ENCODE data around the gene FXYD7.
A peak's percentile ranks its signal among the peaks of the same experiment; 100 is the strongest.

Gene FXYD7

DNA sequence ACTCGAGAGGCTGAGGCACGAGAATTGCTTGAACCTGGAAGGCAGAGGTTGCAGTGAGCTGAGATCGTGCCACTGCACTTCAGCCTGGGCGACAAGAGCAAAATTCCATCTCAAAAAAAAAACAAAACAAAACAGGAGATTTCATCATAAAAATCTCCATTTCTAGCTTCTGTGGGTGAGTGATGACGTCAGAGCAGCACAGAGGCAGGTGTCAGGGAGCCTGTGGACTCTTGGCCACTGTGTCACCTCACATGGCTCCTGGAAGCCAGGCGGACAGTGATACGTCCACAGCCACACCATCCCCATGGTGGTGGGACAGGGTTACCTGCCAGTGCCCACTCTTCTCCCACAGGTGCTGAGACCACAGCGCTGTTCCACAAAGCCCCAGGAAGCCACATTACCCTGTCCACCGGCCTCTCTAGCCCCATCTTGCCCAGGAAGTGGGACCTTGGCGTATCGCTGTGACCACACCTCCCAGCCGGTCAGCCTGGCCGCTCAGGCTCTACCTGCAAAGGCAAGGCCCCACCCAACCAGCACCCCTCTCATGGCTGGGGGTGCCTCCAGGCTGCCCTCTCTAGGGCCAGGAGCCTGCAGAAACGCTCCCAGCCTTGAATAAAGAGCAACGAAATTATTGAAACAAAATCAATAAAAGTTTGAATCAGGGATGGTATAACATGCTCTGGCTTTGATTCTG lies 29.9 kb upstream of the FXYD7 start:
- H3K4me3 ChIP-seq (ENCODE audit: low read depth, low read length), result no peak overlapping the region
- H3K27me3 ChIP-seq (ENCODE audit: control insufficient read depth, insufficient read depth, low read length), result no peaks in the 10 kb centered on the region; the same call in 1 of the 2 replicates
- no peaks in the 10 kb centered on the region for H3K9me3 ChIP-seq (ENCODE audit: control insufficient read depth, insufficient read depth, low read length)
- no peak overlapping the region for H3K9ac ChIP-seq (ENCODE audit: low read depth, low read length)
- no peaks in the 10 kb centered on the region for H3K36me3 ChIP-seq (ENCODE audit: control insufficient read depth, insufficient read depth, low read length)
- no peak overlapping the region for H3K27ac ChIP-seq (ENCODE audit: low read depth, low read length)
- H3K4me1 ChIP-seq (ENCODE audit: control insufficient read depth, insufficient read depth, low read length), result peaks cover 17% of the 10 kb centered on the region

- Histone ChIP-seq H3K4me1 (ENCODE audit: control insufficient read depth, insufficient read depth, low read length) (peaks cover 24% of the 10 kb centered on the region), H3K9ac (ENCODE audit: low read depth, low read length) (no peak overlapping the region), H3K9me3 (ENCODE audit: control insufficient read depth, insufficient read depth, low read length) (no peaks in the 10 kb centered on the region), H3K27me3 (ENCODE audit: control insufficient read depth, insufficient read depth, low read length) (no peaks in the 10 kb centered on the region; the same call in 1 of the 2 replicates), H3K36me3 (ENCODE audit: control insufficient read depth, insufficient read depth, low read length) (no peaks in the 10 kb centered on the region), H3K4me3 (ENCODE audit: low read depth, low read length) (peak overlapping the region; percentile 58), H3K27ac (ENCODE audit: low read depth, low read length) (no peak overlapping the region)
Measured at GRCh38 chr19:35114353-35115176, 28.5 kb upstream of the FXYD7 start.

DNA sequence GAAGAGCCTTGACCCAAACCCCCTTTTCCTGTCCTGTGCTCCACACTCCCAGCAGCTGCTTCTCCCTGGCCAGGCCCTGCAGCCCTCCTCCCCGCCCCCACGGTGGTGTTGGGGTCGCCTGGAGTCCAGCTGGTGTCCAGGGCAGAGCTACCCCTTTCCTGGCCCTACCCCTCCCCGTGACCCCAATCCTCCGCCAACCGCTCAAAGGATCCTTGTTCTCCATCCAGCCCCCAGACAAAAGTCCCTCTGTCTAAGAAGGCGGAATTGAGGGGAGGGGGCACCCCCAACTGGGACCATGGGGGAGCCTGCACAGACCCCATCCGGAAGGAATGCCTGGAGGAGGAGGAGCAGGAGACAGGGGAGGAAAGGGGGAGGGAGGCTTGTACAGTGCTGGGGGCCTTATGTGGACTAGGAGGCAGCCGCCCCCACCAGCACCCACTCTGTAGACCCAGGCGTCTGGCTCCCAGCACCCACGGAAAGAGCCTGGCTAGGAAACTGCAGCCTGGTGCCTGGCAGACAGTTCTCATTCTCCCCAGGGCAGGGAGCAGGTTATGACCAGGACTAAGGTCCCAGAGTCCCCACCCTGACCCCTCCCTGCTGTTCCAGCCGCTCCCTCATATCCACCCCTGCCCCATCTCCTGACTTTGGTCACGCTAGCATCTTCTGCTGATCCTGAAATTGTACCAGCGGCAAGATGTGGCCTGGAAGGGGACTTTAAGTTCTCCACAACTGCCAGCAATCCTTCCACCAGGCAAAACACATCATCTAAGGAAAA lies 27.7 kb upstream of the FXYD7 start, which contains the start of gene FXYD3:
TSS of gene FXYD3 (plus strand) at position 647 of the 775 bp plus-strand sequence. CDS start 3,554 bp downstream, outside the sequence.
- Histone ChIP-seq H3K27me3 (ENCODE audit: control insufficient read depth, insufficient read depth, low read length) (no peaks in the 10 kb centered on the region; the same call in 1 of the 2 replicates), H3K4me1 (ENCODE audit: control insufficient read depth, insufficient read depth, low read length) (peaks cover 20% of the 10 kb centered on the region; the same call in 1 of the 2 replicates), H3K9ac (ENCODE audit: low read depth, low read length) (no peak within 1 kb of the TSS), H3K27ac (ENCODE audit: low read depth, low read length) (no peak within 1 kb of the TSS), H3K9me3 (ENCODE audit: control insufficient read depth, insufficient read depth, low read length) (no peaks in the 10 kb centered on the region), H3K4me3 (ENCODE audit: low read depth, low read length) (peak within 1 kb of the TSS; percentile 58), H3K36me3 (ENCODE audit: control insufficient read depth, insufficient read depth, low read length) (no peaks in the 10 kb centered on the region)

DNA sequence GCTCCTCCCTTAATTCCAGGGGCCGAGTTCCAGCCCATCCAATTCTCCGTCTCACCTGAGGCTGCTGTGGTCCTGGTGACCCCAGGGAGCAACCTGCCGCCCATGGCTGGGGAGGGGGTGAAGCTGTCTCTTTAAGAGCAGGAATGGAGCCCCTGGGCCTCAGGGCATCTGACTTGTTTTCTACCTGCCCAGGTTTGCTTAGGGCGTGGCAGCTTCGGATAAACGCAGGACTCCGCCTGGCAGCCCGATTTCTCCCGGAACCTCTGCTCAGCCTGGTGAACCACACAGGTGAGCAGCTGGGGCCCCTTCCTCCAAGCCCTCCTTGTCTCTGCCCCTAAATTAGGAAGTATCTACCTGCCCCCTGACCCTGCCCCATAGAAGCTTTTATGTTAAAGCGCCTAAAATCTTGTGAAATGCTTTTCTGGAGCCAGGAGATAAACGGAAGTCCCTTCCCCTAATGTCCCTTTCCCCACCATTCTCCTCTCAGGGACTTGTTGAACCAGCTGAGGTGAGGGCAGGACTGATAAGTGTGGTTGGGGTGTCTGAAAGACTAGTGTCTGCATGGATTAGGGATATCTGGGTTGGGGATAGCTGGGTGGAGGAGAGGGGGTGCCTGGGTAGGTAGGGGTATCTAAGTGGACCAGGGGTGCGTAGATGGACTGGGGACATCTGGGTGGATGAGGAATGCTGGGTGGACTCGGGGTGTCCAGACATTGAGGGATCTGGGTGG lies 26.8 kb upstream of the FXYD7 start:
- Histone ChIP-seq H3K27ac (ENCODE audit: low read depth, low read length) (no peak overlapping the region), H3K4me1 (ENCODE audit: control insufficient read depth, insufficient read depth, low read length) (peaks cover 20% of the 10 kb centered on the region; the same call in 1 of the 2 replicates), H3K27me3 (ENCODE audit: control insufficient read depth, insufficient read depth, low read length) (no peaks in the 10 kb centered on the region; the same call in 1 of the 2 replicates), H3K9ac (ENCODE audit: low read depth, low read length) (no peak overlapping the region), H3K9me3 (ENCODE audit: control insufficient read depth, insufficient read depth, low read length) (no peaks in the 10 kb centered on the region), H3K4me3 (ENCODE audit: low read depth, low read length) (no peak overlapping the region), H3K36me3 (ENCODE audit: control insufficient read depth, insufficient read depth, low read length) (no peaks in the 10 kb centered on the region)

DNA sequence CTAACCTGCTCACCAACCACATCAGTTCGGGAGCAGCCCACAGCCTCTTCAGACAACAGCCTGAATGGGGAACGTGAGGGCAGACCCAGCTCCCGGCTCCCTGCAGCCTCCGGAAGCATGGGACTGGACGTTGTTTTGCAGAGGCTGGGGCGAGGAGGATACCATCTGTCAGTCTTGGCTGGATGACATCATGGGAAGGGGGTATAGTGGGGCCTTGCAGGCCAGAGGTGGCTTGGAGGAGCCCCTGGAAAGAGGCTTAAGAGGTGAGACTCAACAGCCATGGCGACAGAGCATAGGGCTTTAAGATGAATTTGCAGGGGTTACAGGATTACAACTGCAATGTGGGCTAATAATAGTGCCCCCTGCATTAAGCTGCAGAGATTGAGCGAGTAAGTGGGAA lies 25.9 kb upstream of the FXYD7 start:
- H3K27ac ChIP-seq (ENCODE audit: low read depth, low read length), result no peak overlapping the region
- H3K4me3 ChIP-seq (ENCODE audit: low read depth, low read length), result no peak overlapping the region
- H3K9me3 ChIP-seq (ENCODE audit: control insufficient read depth, insufficient read depth, low read length), result no peaks in the 10 kb centered on the region
- no peaks in the 10 kb centered on the region; the same call in 1 of the 2 replicates for H3K27me3 ChIP-seq (ENCODE audit: control insufficient read depth, insufficient read depth, low read length)
- no peaks in the 10 kb centered on the region for H3K36me3 ChIP-seq (ENCODE audit: control insufficient read depth, insufficient read depth, low read length)
- peaks cover 20% of the 10 kb centered on the region; the same call in 1 of the 2 replicates for H3K4me1 ChIP-seq (ENCODE audit: control insufficient read depth, insufficient read depth, low read length)
- H3K9ac ChIP-seq (ENCODE audit: low read depth, low read length), result no peak overlapping the region

GRCh38 chr19:35117799-35118198 lies 25.3 kb upstream of the FXYD7 start:
- Histone ChIP-seq H3K27ac (ENCODE audit: low read depth, low read length) (no peak overlapping the region), H3K4me3 (ENCODE audit: low read depth, low read length) (no peak overlapping the region), H3K27me3 (ENCODE audit: control insufficient read depth, insufficient read depth, low read length) (no peaks in the 10 kb centered on the region; the same call in 1 of the 2 replicates), H3K4me1 (ENCODE audit: control insufficient read depth, insufficient read depth, low read length) (peaks cover 26% of the 10 kb centered on the region), H3K9ac (ENCODE audit: low read depth, low read length) (no peak overlapping the region), H3K9me3 (ENCODE audit: control insufficient read depth, insufficient read depth, low read length) (no peaks in the 10 kb centered on the region), H3K36me3 (ENCODE audit: control insufficient read depth, insufficient read depth, low read length) (no peaks in the 10 kb centered on the region)

GRCh38 chr19:35118268-35119020 lies 24.6 kb upstream of the FXYD7 start:
- Histone ChIP-seq H3K27ac (ENCODE audit: low read depth, low read length) (no peak overlapping the region), H3K9ac (ENCODE audit: low read depth, low read length) (no peak overlapping the region), H3K36me3 (ENCODE audit: control insufficient read depth, insufficient read depth, low read length) (no peaks in the 10 kb centered on the region), H3K9me3 (ENCODE audit: control insufficient read depth, insufficient read depth, low read length) (no peaks in the 10 kb centered on the region), H3K27me3 (ENCODE audit: control insufficient read depth, insufficient read depth, low read length) (no peaks in the 10 kb centered on the region; the same call in 1 of the 2 replicates), H3K4me3 (ENCODE audit: low read depth, low read length) (no peak overlapping the region), H3K4me1 (ENCODE audit: control insufficient read depth, insufficient read depth, low read length) (peaks cover 32% of the 10 kb centered on the region)

DNA sequence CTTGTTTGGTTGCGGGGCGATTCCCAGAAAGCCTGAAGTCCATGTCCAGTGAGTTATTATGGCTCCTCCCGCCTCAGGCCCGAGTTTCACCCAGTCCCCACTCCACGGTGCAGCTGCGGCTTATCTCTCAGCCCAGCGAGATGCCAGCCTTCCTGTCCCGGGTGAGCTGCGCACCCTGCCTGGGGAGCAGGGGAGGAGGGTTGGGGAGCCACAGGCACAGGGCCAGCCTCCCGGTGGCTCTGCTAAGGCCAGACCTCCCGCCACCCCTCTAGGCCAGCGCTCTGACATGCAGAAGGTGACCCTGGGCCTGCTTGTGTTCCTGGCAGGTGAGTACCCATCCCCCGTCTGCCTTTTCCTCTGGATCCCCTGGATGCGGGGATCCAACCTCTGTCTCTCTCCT lies 24.0 kb upstream of the FXYD7 start:
- peaks cover 39% of the 10 kb centered on the region for H3K4me1 ChIP-seq (ENCODE audit: control insufficient read depth, insufficient read depth, low read length)
- H3K27me3 ChIP-seq (ENCODE audit: control insufficient read depth, insufficient read depth, low read length), result no peaks in the 10 kb centered on the region; the same call in 1 of the 2 replicates
- H3K36me3 ChIP-seq (ENCODE audit: control insufficient read depth, insufficient read depth, low read length), result no peaks in the 10 kb centered on the region
- no peaks in the 10 kb centered on the region for H3K9me3 ChIP-seq (ENCODE audit: control insufficient read depth, insufficient read depth, low read length)
- no peak overlapping the region for H3K4me3 ChIP-seq (ENCODE audit: low read depth, low read length)
- H3K9ac ChIP-seq (ENCODE audit: low read depth, low read length), result no peak overlapping the region
- H3K27ac ChIP-seq (ENCODE audit: low read depth, low read length), result no peak overlapping the region

GRCh38 chr19:35119578-35120155 lies 23.4 kb upstream of the FXYD7 start:
- peaks cover 37% of the 10 kb centered on the region for H3K4me1 ChIP-seq (ENCODE audit: control insufficient read depth, insufficient read depth, low read length)
- H3K27me3 ChIP-seq (ENCODE audit: control insufficient read depth, insufficient read depth, low read length), result no peaks in the 10 kb centered on the region; the same call in 1 of the 2 replicates
- H3K9me3 ChIP-seq (ENCODE audit: control insufficient read depth, insufficient read depth, low read length), result no peaks in the 10 kb centered on the region
- H3K36me3 ChIP-seq (ENCODE audit: control insufficient read depth, insufficient read depth, low read length), result no peaks in the 10 kb centered on the region
- no peak overlapping the region for H3K27ac ChIP-seq (ENCODE audit: low read depth, low read length)
- H3K9ac ChIP-seq (ENCODE audit: low read depth, low read length), result no peak overlapping the region
- no peak overlapping the region for H3K4me3 ChIP-seq (ENCODE audit: low read depth, low read length)
